22Rv1 (cell line): Measurements from ENCODE around the gene NPR1.

ENCODE experiments used
- ZFX ChIP-seq: fragments of 450-650 bp; IDR thresholded peaks from 2 replicates; pipeline ENCODE4 v1.6.1; 2017; ENCODE audit warnings: antibody characterized with exemption, borderline replicate concordance
- TF ChIP-seq, protein P1 (sequence below): fragments of 450-650 bp; IDR thresholded peaks from 2 replicates; pipeline ENCODE4 v1.5.1; 2017; ENCODE audit warnings: mild to moderate bottlenecking

DNA sequence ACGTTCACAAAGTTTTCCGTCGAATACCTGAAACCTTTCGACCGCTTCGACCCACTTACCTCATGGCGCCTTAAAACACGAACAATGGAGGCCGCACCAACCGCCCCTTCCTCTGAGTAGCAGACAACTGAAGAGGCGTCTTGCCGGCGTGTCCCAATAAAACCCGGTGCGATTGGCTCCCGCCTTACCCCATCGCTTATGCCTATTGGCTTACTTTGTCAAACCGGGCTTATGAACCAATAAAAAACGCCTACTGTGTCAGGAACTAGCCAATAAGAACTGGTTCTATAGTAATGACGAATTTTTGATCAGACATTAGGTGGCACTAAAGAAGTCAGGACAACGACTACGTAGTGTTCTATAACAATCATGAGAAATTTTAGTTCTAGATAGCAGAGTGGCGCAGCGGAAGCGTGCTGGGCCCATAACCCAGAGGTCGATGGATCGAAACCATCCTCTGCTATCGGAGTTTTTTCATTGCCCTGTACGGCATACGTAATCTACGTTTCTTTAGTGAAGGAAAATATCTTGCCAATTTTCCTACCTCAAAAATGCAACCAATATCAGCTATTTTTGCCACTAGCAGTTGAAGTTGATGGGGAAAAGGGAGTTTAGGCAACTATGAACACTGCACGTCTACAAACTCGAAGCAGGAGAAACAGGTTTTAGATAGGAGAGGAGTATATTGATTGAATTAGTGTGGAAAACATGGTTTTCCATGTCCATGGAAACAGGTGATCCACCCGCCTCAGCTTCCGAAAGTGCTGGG lies 7.4 kb upstream of the NPR1 start, which contains the start of gene ILF2:
- TF ChIP-seq, protein P1, sequence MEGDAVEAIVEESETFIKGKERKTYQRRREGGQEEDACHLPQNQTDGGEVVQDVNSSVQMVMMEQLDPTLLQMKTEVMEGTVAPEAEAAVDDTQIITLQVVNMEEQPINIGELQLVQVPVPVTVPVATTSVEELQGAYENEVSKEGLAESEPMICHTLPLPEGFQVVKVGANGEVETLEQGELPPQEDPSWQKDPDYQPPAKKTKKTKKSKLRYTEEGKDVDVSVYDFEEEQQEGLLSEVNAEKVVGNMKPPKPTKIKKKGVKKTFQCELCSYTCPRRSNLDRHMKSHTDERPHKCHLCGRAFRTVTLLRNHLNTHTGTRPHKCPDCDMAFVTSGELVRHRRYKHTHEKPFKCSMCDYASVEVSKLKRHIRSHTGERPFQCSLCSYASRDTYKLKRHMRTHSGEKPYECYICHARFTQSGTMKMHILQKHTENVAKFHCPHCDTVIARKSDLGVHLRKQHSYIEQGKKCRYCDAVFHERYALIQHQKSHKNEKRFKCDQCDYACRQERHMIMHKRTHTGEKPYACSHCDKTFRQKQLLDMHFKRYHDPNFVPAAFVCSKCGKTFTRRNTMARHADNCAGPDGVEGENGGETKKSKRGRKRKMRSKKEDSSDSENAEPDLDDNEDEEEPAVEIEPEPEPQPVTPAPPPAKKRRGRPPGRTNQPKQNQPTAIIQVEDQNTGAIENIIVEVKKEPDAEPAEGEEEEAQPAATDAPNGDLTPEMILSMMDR = peak; percentile 61
- no peak for TF ChIP-seq ZFX
